ENCODE data around the gene ZNF439. TPM values are rescaled to one million over a fixed set of nuclear protein-coding genes. Genes with fewer than 3 reads are reported as not detected.
"Not testable (repeated sequence)": the region's sequence is repeated elsewhere in the genome, so short reads cannot be mapped to it uniquely, and the experiment has no call there.

ZNF439 gene
- total and polyA plus RNA-seq, 4 donors = 2.5 to 21.7 (median 8.0) TPM

- DNase-seq = no peak
- ATAC-seq (ENCODE audit: insufficient read depth, low FRiP score) = no peak
Measured at GRCh38 chr19:11861301-11861700, 12.8 kb downstream of the ZNF439 start.

GRCh38 chr19:11867766-11868165 is 19.2 kb downstream of the ZNF439 start:
- Histone ChIP-seq H3K36me3 (ENCODE audit: control insufficient read depth in 4 of 4, insufficient read depth in 4 of 4, low read length in 4 of 4) (peaks cover 17 to 48% (median 36%) of the 10 kb centered on the region in 4 donors), H3K9me3 (ENCODE audit: control insufficient read depth in 4 of 4, insufficient read depth in 3 of 4, low read length in 3 of 4) (peaks cover 21 to 39% (median 26%) of the 10 kb centered on the region in 4 donors)
- H3K4me3 ChIP-seq; H3K4me1 ChIP-seq (ENCODE audit: control insufficient read depth in 5 of 5, insufficient read depth in 5 of 5, low read length in 5 of 5); DNase-seq; H3K27me3 ChIP-seq (ENCODE audit: control insufficient read depth in 3 of 3, insufficient read depth in 3 of 3, low read length in 2 of 3); ATAC-seq (ENCODE audit: insufficient read depth, low FRiP score); H3K9ac ChIP-seq (ENCODE audit: insufficient read depth in 1 of 2, low read length in 2 of 2); H3K27ac ChIP-seq (ENCODE audit: low read depth in 1 of 2, low read length in 1 of 2): not testable (repeated sequence)
- WGBS, 2 donors = 90 to 96% methylated on average over 4 of the region's 4 CpGs

More at GRCh38 chr19:11861301-11861700, 12.8 kb downstream of the ZNF439 start:
- H3K9me3 ChIP-seq (ENCODE audit: control insufficient read depth in 4 of 4, insufficient read depth in 3 of 4, low read length in 3 of 4) = peaks cover 6 to 23% (median 9%) of the 10 kb centered on the region in 4 donors
- H3K27ac ChIP-seq (ENCODE audit: low read depth in 1 of 2, low read length in 1 of 2) = no peak overlapping the region
- no peak overlapping the region for H3K9ac ChIP-seq (ENCODE audit: insufficient read depth in 1 of 2, low read length in 2 of 2)
- no peak for TF ChIP-seq CTCF (IDR thresholded peaks at IDR 0.05; ENCODE audit: control extremely low read depth, extremely low read depth)
- peaks cover 0 to 13% (median 8%) of the 10 kb centered on the region in 4 donors for H3K36me3 ChIP-seq (ENCODE audit: control insufficient read depth in 4 of 4, insufficient read depth in 4 of 4, low read length in 4 of 4)
- WGBS, 2 donors = 93 to 95% methylated on average over 2 of the region's 2 CpGs
- H3K27me3 ChIP-seq (ENCODE audit: control insufficient read depth in 3 of 3, insufficient read depth in 3 of 3, low read length in 2 of 3) = no peaks in the 10 kb centered on the region
- H3K4me1 ChIP-seq (ENCODE audit: control insufficient read depth in 5 of 5, insufficient read depth in 5 of 5, low read length in 5 of 5) = no peaks in the 10 kb centered on the region
- H3K4me3 ChIP-seq = no peak overlapping the region

- DNase-seq (no peak), ATAC-seq (ENCODE audit: insufficient read depth, low FRiP score) (no peak)
- Histone ChIP-seq H3K4me1 (ENCODE audit: control insufficient read depth in 5 of 5, insufficient read depth in 5 of 5, low read length in 5 of 5) (no peaks in the 10 kb centered on the region), H3K27ac (ENCODE audit: low read depth in 1 of 2, low read length in 1 of 2) (no peak overlapping the region), H3K9me3 (ENCODE audit: control insufficient read depth in 4 of 4, insufficient read depth in 3 of 4, low read length in 3 of 4) (peaks cover 20 to 39% (median 27%) of the 10 kb centered on the region in 4 donors), H3K9ac (ENCODE audit: insufficient read depth in 1 of 2, low read length in 2 of 2) (no peak overlapping the region), H3K4me3 (no peak overlapping the region), H3K27me3 (ENCODE audit: control insufficient read depth in 3 of 3, insufficient read depth in 3 of 3, low read length in 2 of 3) (no peaks in the 10 kb centered on the region), H3K36me3 (ENCODE audit: control insufficient read depth in 4 of 4, insufficient read depth in 4 of 4, low read length in 4 of 4) (peaks cover 16 to 48% (median 36%) of the 10 kb centered on the region in 4 donors)
- TF ChIP-seq CTCF (IDR thresholded peaks at IDR 0.05; ENCODE audit: control extremely low read depth, extremely low read depth) = no peak
- 98 to 99% methylated on average over 8 of the region's 8 CpGs for WGBS, 2 donors
Measured at GRCh38 chr19:11868188-11868587, 19.7 kb downstream of the ZNF439 start.

GRCh38 chr19:11872624-11873023 is 24.1 kb downstream of the ZNF439 start:
- Histone ChIP-seq H3K36me3 (ENCODE audit: control insufficient read depth in 4 of 4, insufficient read depth in 4 of 4, low read length in 4 of 4) (peaks cover 7 to 23% (median 18%) of the 10 kb centered on the region in 4 donors), H3K9me3 (ENCODE audit: control insufficient read depth in 4 of 4, insufficient read depth in 3 of 4, low read length in 3 of 4) (peaks cover 15 to 23% (median 18%) of the 10 kb centered on the region in 4 donors), H3K27ac (ENCODE audit: low read depth in 1 of 2, low read length in 1 of 2) (no peak overlapping the region), H3K4me1 (ENCODE audit: control insufficient read depth in 5 of 5, insufficient read depth in 5 of 5, low read length in 5 of 5) (no peaks in the 10 kb centered on the region), H3K9ac (ENCODE audit: insufficient read depth in 1 of 2, low read length in 2 of 2) (no peak overlapping the region), H3K4me3 (no peak overlapping the region), H3K27me3 (ENCODE audit: control insufficient read depth in 3 of 3, insufficient read depth in 3 of 3, low read length in 2 of 3) (no peaks in the 10 kb centered on the region)
- ATAC-seq (ENCODE audit: insufficient read depth, low FRiP score) (no peak), DNase-seq (no peak)
- no peak for TF ChIP-seq CTCF (IDR thresholded peaks at IDR 0.05; ENCODE audit: control extremely low read depth, extremely low read depth)
- WGBS, 2 donors = 94 to 95% methylated on average over 9 of the region's 9 CpGs

All from lung (tissue), 12 donors.